PC-3 (cell line): ENCODE measurements around the gene CASS4.

ENCODE experiments used
- EZH2 ChIP-seq: fragments of 300-600 bp; sonication (generic); IDR thresholded peaks from one replicate; pipeline ENCODE4 v1.6.1; 2017; ENCODE audit warnings: antibody characterized with exemption, mild to moderate bottlenecking, low read length; ENCODE audit not compliant: unreplicated experiment
- TF ChIP-seq, protein P1 (sequence below): fragments of 300-600 bp; sonication (generic); conservative IDR thresholded peaks from 2 replicates; pipeline ENCODE4 v1.5.1; 2017; ENCODE audit warnings: antibody characterized with exemption, low read depth, mild to moderate bottlenecking, low read length

DNA sequence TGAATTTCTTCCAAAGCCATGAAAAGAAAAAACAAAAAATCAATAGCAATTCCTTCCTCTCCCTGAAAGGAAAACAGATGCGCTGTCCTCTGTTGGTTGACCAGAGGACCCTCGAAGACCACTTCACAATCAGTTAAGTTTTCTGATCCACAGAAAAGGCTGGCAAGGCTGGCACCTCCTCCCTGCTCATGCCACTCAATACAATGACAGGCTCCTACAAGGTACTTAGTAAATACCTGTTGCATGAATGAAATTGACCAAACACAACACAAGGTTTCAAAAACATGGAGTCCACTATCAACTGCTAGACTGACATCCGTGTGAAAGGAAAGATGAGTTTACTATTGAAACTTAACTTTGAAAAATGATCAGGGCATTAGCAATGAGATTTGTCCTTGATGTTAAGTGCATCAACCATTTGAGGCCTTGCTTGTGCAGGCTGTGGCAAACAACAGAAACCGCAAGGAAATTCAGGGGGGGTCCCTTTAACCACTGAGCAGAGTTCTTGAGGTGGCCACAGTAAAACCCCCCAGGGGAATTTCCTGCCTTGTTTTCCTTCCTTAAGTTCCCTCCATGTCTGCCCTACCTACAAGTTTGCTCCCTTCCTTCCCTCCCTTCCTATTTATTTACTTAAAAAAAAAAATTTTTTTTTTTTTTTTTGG is 28.4 kb downstream of the CASS4 start:
- TF ChIP-seq, protein P1, sequence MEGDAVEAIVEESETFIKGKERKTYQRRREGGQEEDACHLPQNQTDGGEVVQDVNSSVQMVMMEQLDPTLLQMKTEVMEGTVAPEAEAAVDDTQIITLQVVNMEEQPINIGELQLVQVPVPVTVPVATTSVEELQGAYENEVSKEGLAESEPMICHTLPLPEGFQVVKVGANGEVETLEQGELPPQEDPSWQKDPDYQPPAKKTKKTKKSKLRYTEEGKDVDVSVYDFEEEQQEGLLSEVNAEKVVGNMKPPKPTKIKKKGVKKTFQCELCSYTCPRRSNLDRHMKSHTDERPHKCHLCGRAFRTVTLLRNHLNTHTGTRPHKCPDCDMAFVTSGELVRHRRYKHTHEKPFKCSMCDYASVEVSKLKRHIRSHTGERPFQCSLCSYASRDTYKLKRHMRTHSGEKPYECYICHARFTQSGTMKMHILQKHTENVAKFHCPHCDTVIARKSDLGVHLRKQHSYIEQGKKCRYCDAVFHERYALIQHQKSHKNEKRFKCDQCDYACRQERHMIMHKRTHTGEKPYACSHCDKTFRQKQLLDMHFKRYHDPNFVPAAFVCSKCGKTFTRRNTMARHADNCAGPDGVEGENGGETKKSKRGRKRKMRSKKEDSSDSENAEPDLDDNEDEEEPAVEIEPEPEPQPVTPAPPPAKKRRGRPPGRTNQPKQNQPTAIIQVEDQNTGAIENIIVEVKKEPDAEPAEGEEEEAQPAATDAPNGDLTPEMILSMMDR = no peak
- TF ChIP-seq EZH2 = no peak
